Measurements from ENCODE around the gene TTLL8. TPM values are rescaled to one million over a fixed set of nuclear protein-coding genes. Genes with fewer than 3 reads are reported as not detected.
A peak's percentile ranks its signal among the peaks of the same experiment; 100 is the strongest.
"Not testable (repeated sequence)": the region's sequence is repeated elsewhere in the genome, so short reads cannot be mapped to it uniquely, and the experiment has no call there.

Gene TTLL8
- polyA plus RNA-seq, 1 donor from 2014 or later: not detected

- Mint-ChIP-seq H3K4me3 (no peak overlapping the region), H3K36me3 (no peaks in the 10 kb centered on the region), H3K4me1 (peaks cover 3 to 15% (median 3%) of the 10 kb centered on the region in 3 donors), H3K9me3 (peaks cover 0 to 2% (median 2%) of the 10 kb centered on the region in 3 donors), H3K27ac (no peak overlapping the region), H3K27me3 (peaks cover 2% of the 10 kb centered on the region)
Measured at GRCh38 chr22:49996119-49996517, 62.0 kb downstream of the TTLL8 start.

GRCh38 chr22:49995361-49996118 is 62.6 kb downstream of the TTLL8 start:
- H3K27ac Mint-ChIP-seq: no peak overlapping the region
- H3K27me3 Mint-ChIP-seq: peaks cover 2% of the 10 kb centered on the region
- peaks cover 3 to 18% (median 3%) of the 10 kb centered on the region in 3 donors for H3K4me1 Mint-ChIP-seq
- H3K36me3 Mint-ChIP-seq: peaks cover 2% of the 10 kb centered on the region
- H3K4me3 Mint-ChIP-seq: no peak overlapping the region
- H3K9me3 Mint-ChIP-seq: peaks cover 0 to 5% (median 3%) of the 10 kb centered on the region in 3 donors

GRCh38 chr22:49995041-49995360 is 63.1 kb downstream of the TTLL8 start:
- H3K27ac Mint-ChIP-seq: no peak overlapping the region
- H3K9me3 Mint-ChIP-seq: peaks cover 0 to 5% (median 4%) of the 10 kb centered on the region in 3 donors
- H3K27me3 Mint-ChIP-seq: peaks cover 2% of the 10 kb centered on the region
- H3K4me1 Mint-ChIP-seq: peaks cover 3 to 18% (median 3%) of the 10 kb centered on the region in 3 donors
- peaks cover 3% of the 10 kb centered on the region for H3K36me3 Mint-ChIP-seq
- no peak overlapping the region for H3K4me3 Mint-ChIP-seq

- peaks cover 0 to 5% (median 4%) of the 10 kb centered on the region in 3 donors for H3K9me3 Mint-ChIP-seq
Measured at GRCh38 chr22:49994361-49995040, 63.6 kb downstream of the TTLL8 start.

GRCh38 chr22:49993649-49994360 is 64.3 kb downstream of the TTLL8 start:
- Mint-ChIP-seq H3K9me3 (peaks cover 0 to 5% (median 4%) of the 10 kb centered on the region in 3 donors), H3K36me3 (peaks cover 3% of the 10 kb centered on the region), H3K27me3 (peaks cover 2% of the 10 kb centered on the region), H3K4me3 (peak overlapping the region in 2 of 4 donors; percentile 79 to 89), H3K27ac (peak overlapping the region in 1 of 3 donors; percentile 35), H3K4me1 (peaks cover 3 to 18% (median 3%) of the 10 kb centered on the region in 3 donors)

More at GRCh38 chr22:49994361-49995040, 63.6 kb downstream of the TTLL8 start:
- Mint-ChIP-seq H3K36me3 (peaks cover 3% of the 10 kb centered on the region), H3K27ac (peak overlapping the region in 1 of 3 donors; percentile 35), H3K4me1 (peaks cover 3 to 18% (median 3%) of the 10 kb centered on the region in 3 donors), H3K4me3 (no peak overlapping the region), H3K27me3 (peaks cover 2% of the 10 kb centered on the region)

GRCh38 chr22:49992921-49993648 is 65.0 kb downstream of the TTLL8 start:
- no peak overlapping the region for H3K27ac Mint-ChIP-seq
- peaks cover 0 to 5% (median 4%) of the 10 kb centered on the region in 3 donors for H3K9me3 Mint-ChIP-seq
- H3K36me3 Mint-ChIP-seq: peaks cover 3% of the 10 kb centered on the region
- H3K27me3 Mint-ChIP-seq: peaks cover 2% of the 10 kb centered on the region
- peak overlapping the region in 2 of 4 donors; percentile 79 to 89 for H3K4me3 Mint-ChIP-seq
- peaks cover 3 to 13% (median 3%) of the 10 kb centered on the region in 3 donors for H3K4me1 Mint-ChIP-seq

DNA sequence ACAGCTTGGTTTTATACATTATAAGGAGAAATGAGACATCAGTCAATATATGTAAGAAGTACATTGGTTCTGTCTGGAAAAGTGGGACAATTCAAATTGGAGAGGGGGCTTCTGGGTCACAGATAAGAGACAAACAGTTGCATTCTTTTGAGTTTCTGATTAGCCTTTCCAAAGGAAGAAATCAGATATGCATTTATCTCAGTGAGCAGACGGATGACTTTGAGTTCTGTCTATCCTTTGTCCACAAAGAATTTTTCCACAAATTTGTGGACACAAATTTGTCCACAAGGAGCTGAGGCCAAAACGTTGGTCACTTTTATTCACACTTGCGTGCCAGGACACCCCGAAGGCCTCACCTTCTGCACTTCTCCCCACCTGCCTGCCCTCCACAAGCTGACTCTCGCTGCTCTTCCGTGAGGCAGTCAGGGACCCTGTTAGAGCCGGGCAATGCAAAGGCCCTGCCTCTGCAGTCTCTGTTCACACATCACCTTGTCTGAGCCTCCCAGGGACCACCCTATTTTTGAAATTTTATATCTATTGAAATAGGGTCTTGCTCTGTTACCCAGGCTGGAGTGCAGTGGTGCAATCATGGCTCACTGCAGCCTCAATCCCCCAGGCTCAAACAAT is 66.1 kb downstream of the TTLL8 start:
- H3K9me3 Mint-ChIP-seq: peaks cover 0 to 8% (median 5%) of the 10 kb centered on the region in 3 donors
- H3K4me3 Mint-ChIP-seq: no peak overlapping the region
- H3K27ac Mint-ChIP-seq: peak overlapping the region in 1 of 3 donors; percentile 53
- H3K4me1 Mint-ChIP-seq: peaks cover 3 to 13% (median 3%) of the 10 kb centered on the region in 3 donors
- H3K36me3 Mint-ChIP-seq: peaks cover 5% of the 10 kb centered on the region
- peaks cover 2% of the 10 kb centered on the region for H3K27me3 Mint-ChIP-seq

DNA sequence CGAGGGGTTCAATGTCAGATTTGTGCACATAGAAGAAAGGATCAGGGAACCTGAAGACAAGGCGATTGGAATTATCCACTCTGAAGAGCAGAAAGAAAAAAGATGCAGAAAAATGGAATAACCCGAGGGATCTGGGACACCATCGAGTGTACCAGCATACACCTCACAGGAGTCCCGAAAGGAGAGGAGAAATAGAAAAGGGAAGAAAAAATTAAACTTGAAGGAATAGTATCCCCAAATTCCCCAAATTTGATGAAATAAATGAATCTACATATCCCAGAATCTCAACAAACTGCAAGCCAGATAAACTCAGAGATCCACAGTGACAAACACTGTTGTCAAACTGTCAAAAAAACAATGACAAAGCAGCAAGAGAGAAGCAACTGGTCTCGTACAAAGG is 66.9 kb downstream of the TTLL8 start:
- peaks cover 4% of the 10 kb centered on the region for H3K27me3 Mint-ChIP-seq
- H3K4me1 Mint-ChIP-seq: peaks cover 3 to 13% (median 3%) of the 10 kb centered on the region in 3 donors
- no peak overlapping the region for H3K27ac Mint-ChIP-seq
- peaks cover 5% of the 10 kb centered on the region for H3K36me3 Mint-ChIP-seq
- no peak overlapping the region for H3K4me3 Mint-ChIP-seq
- peaks cover under 1 to 13% (median 8%) of the 10 kb centered on the region in 3 donors for H3K9me3 Mint-ChIP-seq

DNA sequence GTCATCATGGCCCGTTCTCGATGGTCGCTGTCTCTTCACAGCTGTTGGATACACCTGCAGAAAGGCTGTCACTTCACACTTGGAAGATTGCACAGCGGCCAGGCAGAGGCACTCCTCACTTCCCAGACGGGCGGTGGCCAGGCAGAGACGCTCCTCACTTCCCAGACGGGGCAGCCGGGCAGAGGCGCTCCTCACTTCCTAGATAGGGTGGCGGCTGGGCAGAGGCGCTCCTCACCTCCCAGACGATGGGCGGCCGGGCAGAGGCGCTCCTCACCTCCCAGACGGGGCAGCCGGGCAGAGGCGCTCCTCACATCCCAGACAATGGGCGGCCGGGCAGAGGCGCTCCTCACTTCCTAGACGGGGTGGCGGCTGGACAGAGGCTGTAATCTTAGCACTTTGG is 68.3 kb downstream of the TTLL8 start:
- H3K36me3 Mint-ChIP-seq, H3K27ac Mint-ChIP-seq, H3K4me3 Mint-ChIP-seq: not testable (repeated sequence)
- peaks cover 4 to 20% (median 14%) of the 10 kb centered on the region in 3 donors for H3K9me3 Mint-ChIP-seq
- H3K4me1 Mint-ChIP-seq: peaks cover 3 to 21% (median 3%) of the 10 kb centered on the region in 3 donors
- peaks cover 15% of the 10 kb centered on the region for H3K27me3 Mint-ChIP-seq

DNA sequence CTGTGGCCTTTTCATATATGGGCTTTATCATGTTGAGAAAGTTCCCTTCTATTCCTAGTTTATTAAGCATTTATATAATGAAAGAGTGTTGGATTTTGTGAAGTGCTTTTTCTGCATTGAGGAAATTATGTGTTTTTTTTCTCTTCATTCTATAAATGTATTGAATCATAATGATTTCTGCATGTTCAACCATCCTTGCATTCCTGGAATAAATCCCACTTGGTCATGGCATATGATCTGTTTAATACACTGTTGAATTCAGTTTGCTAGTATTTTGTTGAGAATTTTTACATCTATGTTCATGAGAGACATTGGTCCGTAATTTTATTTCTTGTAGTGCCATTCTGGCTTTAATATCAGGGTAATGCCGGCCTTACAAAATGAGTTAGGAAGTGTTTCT is 71.8 kb downstream of the TTLL8 start:
- Mint-ChIP-seq H3K36me3 (peaks cover 6% of the 10 kb centered on the region), H3K9me3 (peaks cover 4 to 20% (median 12%) of the 10 kb centered on the region in 3 donors), H3K4me1 (peaks cover 2 to 16% (median 4%) of the 10 kb centered on the region in 3 donors), H3K4me3 (no peak overlapping the region), H3K27ac (peak overlapping the region in 1 of 3 donors; percentile 32), H3K27me3 (peaks cover 25% of the 10 kb centered on the region)

DNA sequence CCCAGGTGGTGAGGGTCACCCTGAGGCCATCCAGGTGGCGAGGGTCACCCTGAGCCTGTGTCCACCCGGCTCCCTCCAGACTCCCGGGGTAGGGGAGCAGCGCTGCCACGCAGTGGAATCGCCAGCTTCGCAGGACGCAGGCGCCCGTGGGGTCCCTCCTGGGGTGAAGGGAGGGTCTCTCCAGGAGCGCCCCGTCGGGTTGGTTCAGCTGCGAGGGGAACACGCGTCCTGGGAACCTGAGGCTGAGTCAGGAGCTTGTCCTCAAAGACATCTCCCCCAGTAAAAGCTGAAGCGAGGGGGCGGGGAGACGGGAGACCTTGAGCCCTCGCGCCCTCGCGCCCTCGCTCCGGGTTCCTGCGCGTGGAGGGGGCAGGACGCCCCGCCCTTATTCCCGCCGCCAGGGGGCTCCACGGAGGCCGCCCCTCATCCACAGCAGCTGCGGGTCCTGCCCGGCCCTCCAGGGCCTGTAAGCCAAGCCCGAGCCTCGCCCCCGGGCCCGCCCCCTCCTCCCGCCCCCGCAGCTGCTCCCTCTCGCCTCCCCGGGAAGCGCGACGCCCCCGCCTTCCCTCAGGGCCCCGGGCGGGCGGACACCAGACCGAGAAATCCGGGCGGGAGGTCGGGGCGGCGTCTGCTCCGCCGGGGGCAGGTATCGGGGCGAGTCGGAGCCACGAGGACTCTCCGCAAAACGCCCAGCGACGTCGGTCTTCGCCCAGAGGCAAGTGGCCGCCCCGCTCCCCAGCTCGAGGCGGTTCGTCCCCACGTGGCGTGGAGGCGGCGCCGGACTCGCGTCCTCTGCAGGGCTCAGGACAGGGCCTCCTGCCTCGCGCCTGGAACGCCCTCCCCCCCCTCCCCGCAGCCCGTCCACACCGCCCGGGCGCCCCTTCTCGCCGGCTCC is 74.7 kb downstream of the TTLL8 start:
- Mint-ChIP-seq H3K9me3 (peaks cover 6 to 29% (median 24%) of the 10 kb centered on the region in 3 donors), H3K4me3 (no peak overlapping the region), H3K27me3 (peaks cover 29% of the 10 kb centered on the region), H3K27ac (no peak overlapping the region), H3K36me3 (peaks cover 7% of the 10 kb centered on the region), H3K4me1 (peaks cover 4 to 12% (median 6%) of the 10 kb centered on the region in 3 donors)

DNA sequence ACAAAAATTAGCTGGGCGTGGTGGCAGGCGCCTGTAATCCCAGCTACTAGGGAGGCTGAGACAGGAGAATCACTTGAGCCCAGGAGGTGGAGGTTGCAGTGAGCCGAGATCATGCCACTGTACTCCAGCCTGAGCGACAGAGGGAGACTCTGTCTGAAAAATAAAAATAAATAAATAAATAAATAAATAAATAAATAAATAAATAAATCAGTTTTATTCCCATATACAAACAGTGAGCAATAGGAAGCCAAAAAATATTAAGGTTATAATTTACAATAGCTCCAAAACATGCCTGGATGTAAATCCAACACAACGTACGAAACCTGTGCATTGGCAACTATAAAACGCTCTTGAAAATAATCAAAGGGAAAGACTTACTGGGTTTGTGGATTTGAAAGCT is 76.3 kb downstream of the TTLL8 start:
- Mint-ChIP-seq H3K27me3 (peaks cover 30% of the 10 kb centered on the region), H3K4me1 (peaks cover 8 to 12% (median 8%) of the 10 kb centered on the region in 3 donors), H3K4me3 (peak overlapping the region in 1 of 4 donors; percentile 49), H3K9me3 (peaks cover 6 to 26% (median 23%) of the 10 kb centered on the region in 3 donors)
- H3K36me3 Mint-ChIP-seq, H3K27ac Mint-ChIP-seq: not testable (repeated sequence)

GRCh38 chr22:49979587-49980264 is 78.4 kb downstream of the TTLL8 start:
- Mint-ChIP-seq H3K27ac (no peak overlapping the region), H3K27me3 (peaks cover 19% of the 10 kb centered on the region), H3K4me3 (peak overlapping the region in 1 of 4 donors; percentile 34), H3K4me1 (peaks cover 12 to 19% (median 19%) of the 10 kb centered on the region in 3 donors), H3K9me3 (peaks cover 2 to 19% (median 9%) of the 10 kb centered on the region in 3 donors), H3K36me3 (peaks cover 4% of the 10 kb centered on the region)

Data from IgD-negative memory B cell (primary cell).